Thyroid gland (tissue), 4 donors: ENCODE measurements around the gene PTPN23. TPM values are rescaled to one million over a fixed set of nuclear protein-coding genes. Genes with fewer than 3 reads are reported as not detected.
A peak's percentile ranks its signal among the peaks of the same experiment; 100 is the strongest.
"Not testable (repeated sequence)": the region's sequence is repeated elsewhere in the genome, so short reads cannot be mapped to it uniquely, and the experiment has no call there.

Experiments used
- DNase-seq, 2 donors: peaks; one replicate each; pipeline ENCODE4 v3.0.0-alpha.2; 2019
- H3K27ac ChIP-seq, 3 donors: fragments of 200-600 bp; sonication (generic); 1 replicate in 2 of 3; 2 replicates in 1 of 3; pipeline ENCODE4 v1.5.1; 2016 to 2019; ENCODE audit warnings: mild to moderate bottlenecking in 1 of 3, moderate library complexity in 1 of 3
- H3K27me3 ChIP-seq: fragments of 200-600 bp; sonication (generic); one replicate; pipeline ENCODE4 v1.5.1; 2019
- H3K36me3 ChIP-seq, 2 donors: fragments of 200-600 bp; sonication (generic); one replicate each; pipeline ENCODE4 v1.5.1; 2016 to 2019
- H3K4me1 ChIP-seq, 2 donors: fragments of 200-600 bp; sonication (generic); one replicate each; pipeline ENCODE4 v1.5.1; 2017 to 2019
- H3K4me3 ChIP-seq, 3 donors: fragments of 200-600 bp; sonication (generic); replicated peaks in 1 of 3; 1 replicate in 2 of 3; 2 replicates in 1 of 3; pipeline ENCODE4 v1.5.1; 2016; ENCODE audit warnings: mild to moderate bottlenecking in 1 of 3
- H3K9me3 ChIP-seq: fragments of 200-600 bp; sonication (generic); one replicate; pipeline ENCODE4 v1.5.1; 2017
- CTCF ChIP-seq, 6 experiments: fragments of 200-600 bp in 3 of 6; fragments of 450-650 bp in 3 of 6; sonication (generic) in 3 of 6; IDR thresholded peaks; one replicate each; pipeline ENCODE4 v1.5.1; 2016 to 2019; ENCODE audit warnings: antibody characterized with exemption in 6 of 6, mild to moderate bottlenecking in 2 of 6, inconsistent platforms in 1 of 6, moderate library complexity in 1 of 6
- POLR2A ChIP-seq, 2 donors: fragments of 450-650 bp; IDR thresholded peaks; one replicate each; pipeline ENCODE4 v1.6.1; 2017; ENCODE audit warnings: antibody characterized with exemption in 2 of 2, mild to moderate bottlenecking in 2 of 2, moderate library complexity in 1 of 2
- WGBS, 2 donors: methylation state at CpG; one replicate each; pipeline ENCODE4 v1.1.5; 2017; 5-methylcytosine and 5-hydroxymethylcytosine counted together
- intact Hi-C: fragments of 100-400 bp; cut with DNase I; formaldehyde crosslinking; loops from one replicate; pipeline ENCODE4 v1.15.1; 2023
- total RNA-seq, 4 donors: library from RNA; depleted of rRNA; stranded (reverse); fragments of >200 nt; gene quantifications; one replicate each; pipeline ENCODE4 v1.2.3, GENCODE V29; 2016

PTPN23 gene
- total RNA-seq, 4 donors from 2014 or later = 20.2 to 40.1 (median 32.1) TPM

DNA sequence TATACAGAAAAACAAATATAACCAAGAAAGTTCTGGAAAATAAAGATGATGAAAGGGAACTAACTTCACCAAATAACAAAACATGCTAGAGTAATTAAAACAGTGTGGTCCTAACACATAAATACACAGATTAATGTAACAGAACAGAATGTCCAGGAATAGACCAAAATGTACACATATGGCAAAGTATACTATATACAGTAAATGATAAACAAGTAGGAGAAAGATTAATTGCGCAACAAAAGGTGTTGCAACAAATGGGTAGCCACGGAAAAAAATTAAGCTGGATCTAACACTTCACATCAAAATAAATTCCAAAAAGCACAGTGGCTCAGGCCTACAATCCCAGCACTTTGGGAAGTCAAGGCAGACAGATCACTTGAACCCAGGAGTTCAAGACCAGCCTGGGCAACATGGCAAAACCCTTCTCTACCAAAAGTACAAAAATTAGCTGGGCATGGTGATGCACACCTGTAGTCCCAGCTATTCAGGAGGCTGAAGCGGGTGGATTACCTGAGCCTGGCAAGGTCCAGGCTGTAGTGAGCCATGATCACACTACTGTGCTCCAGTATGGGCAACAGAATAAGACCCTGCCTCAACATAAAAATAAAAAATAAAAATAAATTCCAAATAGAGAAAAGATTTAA is 75.1 kb downstream of the PTPN23 start:
- Histone ChIP-seq H3K9me3 (no peaks in the 10 kb centered on the region), H3K27me3 (no peaks in the 10 kb centered on the region), H3K36me3 (no peaks in the 10 kb centered on the region), H3K4me1 (peaks cover 7 to 10% of the 10 kb centered on the region in 2 donors), H3K4me3 (no peak overlapping the region), H3K27ac (peak overlapping the region in 1 of 3 donors; percentile 17)
- 84 to 91% methylated on average over 3 of the region's 3 CpGs for WGBS, 2 donors
- TF ChIP-seq POLR2A (IDR thresholded peaks at IDR 0.05) (no peak), CTCF (IDR thresholded peaks at IDR 0.05) (no peak)
- no peak for DNase-seq
- intact Hi-C loops = no loop called here

DNA sequence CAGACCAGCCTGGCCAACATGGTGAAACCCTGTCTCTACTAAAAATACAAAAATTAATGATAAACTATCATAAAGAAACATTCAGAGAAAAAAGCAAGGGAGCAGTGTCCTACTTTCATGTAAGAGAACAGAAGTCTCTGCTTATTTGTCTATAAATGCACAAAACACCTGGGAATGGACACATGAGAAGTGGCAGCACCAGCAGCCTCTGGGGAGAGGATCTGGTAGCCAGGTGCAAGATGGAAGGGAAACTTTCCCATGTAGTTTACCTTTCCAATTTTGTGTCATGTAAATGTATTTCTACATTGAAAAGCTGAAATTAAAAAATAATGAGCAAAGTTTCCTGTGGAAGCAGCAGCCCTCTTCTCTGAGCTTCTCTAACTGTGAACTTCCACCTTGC is 76.2 kb downstream of the PTPN23 start:
- no peak for TF ChIP-seq POLR2A (IDR thresholded peaks at IDR 0.05)
- no peak for TF ChIP-seq CTCF (IDR thresholded peaks at IDR 0.05)
- Histone ChIP-seq H3K27me3 (no peaks in the 10 kb centered on the region), H3K4me1 (peaks cover 7 to 10% of the 10 kb centered on the region in 2 donors), H3K9me3 (no peaks in the 10 kb centered on the region), H3K36me3 (no peaks in the 10 kb centered on the region), H3K27ac (no peak overlapping the region), H3K4me3 (no peak overlapping the region)
- DNase-seq = no peak
- intact Hi-C loops = no loop called here

DNA sequence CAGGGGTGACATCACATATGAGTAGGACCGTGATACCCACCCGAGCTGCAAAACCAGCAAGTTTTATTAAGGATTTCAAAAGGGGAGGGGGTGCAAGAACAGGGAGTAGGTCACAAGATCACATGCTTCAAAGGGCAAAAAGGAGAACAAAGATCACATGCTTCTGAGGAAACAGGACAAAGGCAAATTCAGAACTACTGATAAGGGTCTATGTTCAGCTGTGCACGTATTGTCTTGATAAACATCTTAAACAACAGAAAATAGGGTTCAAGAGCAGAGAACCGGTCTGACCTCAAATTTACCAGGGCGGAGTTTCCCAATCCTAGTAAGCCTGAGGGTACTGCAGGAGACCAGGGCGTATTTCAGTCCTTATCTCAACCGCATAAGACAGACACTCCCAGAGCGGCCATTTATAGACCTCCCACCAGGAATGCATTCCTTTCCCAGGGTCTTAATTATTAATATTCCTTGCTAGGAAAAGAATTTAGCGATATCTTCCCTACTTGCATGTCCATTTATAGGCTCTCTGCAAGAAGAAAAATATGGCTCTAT is 78.8 kb downstream of the PTPN23 start:
- peaks cover 7 to 19% of the 10 kb centered on the region in 2 donors for H3K4me1 ChIP-seq
- H3K9me3 ChIP-seq, intact Hi-C loops, H3K27ac ChIP-seq, DNase-seq, H3K4me3 ChIP-seq, H3K27me3 ChIP-seq, H3K36me3 ChIP-seq: not testable (repeated sequence)
- WGBS, 2 donors = 93 to 94% methylated on average over 9 of the region's 9 CpGs

Other genes with a start within 250 kb of the PTPN23 start
- gene SETD2, start 216.9 kb upstream of the PTPN23 start, total RNA-seq = 100 to 1,000 TPM in 1 of 4 donors, 10 to 100 TPM in 3; 74.3 to 128 (median 85.5) TPM
- 10 to 100 TPM; 14.8 to 43.1 (median 23.8) TPM for gene KIF9, start 98.2 kb upstream of the PTPN23 start, total RNA-seq
- 10 to 100 TPM; 25.2 to 38.7 (median 30.6) TPM for gene KLHL18, start 98.1 kb upstream of the PTPN23 start, total RNA-seq
- 100 to 1,000 TPM in 1 of 4 donors, 10 to 100 TPM in 3; 56.8 to 102 (median 88.8) TPM for gene SCAP, start 94.9 kb downstream of the PTPN23 start, total RNA-seq
- 10 to 100 TPM; 25.3 to 42.7 (median 35.5) TPM for gene ELP6, start 132.7 kb downstream of the PTPN23 start, total RNA-seq
- gene CSPG5, start 197.8 kb downstream of the PTPN23 start, total RNA-seq = 1 to 10 TPM in 1 of 4 donors, under 1 TPM in 3; 0.54 to 1.8 (median 0.68) TPM